ENCODE results near the gene GCK.

DNA sequence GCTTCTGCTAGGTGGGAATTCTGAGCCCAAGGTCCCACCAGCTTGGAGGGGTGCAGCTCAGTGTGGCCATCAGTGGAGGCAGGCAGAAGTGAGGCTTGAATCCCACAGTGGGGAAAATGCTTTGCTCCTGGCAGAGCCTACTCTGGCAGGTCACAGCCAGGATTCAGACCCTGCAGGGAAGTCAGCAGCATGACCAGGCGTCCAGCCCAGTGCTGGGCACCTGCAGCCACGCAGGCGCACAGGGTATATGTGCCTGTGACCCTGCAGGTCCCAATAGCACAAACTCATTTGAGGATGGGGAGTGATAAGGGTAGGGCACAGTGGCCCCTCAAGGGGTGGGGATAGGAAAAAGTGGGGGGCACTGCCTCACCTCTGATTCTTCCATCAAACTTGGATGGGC lies 93.5 kb downstream of the GCK start:
- TF ChIP-seq, protein P1, sequence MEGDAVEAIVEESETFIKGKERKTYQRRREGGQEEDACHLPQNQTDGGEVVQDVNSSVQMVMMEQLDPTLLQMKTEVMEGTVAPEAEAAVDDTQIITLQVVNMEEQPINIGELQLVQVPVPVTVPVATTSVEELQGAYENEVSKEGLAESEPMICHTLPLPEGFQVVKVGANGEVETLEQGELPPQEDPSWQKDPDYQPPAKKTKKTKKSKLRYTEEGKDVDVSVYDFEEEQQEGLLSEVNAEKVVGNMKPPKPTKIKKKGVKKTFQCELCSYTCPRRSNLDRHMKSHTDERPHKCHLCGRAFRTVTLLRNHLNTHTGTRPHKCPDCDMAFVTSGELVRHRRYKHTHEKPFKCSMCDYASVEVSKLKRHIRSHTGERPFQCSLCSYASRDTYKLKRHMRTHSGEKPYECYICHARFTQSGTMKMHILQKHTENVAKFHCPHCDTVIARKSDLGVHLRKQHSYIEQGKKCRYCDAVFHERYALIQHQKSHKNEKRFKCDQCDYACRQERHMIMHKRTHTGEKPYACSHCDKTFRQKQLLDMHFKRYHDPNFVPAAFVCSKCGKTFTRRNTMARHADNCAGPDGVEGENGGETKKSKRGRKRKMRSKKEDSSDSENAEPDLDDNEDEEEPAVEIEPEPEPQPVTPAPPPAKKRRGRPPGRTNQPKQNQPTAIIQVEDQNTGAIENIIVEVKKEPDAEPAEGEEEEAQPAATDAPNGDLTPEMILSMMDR (IDR thresholded peaks at IDR 0.05): no peak
- no peak for TF ChIP-seq POLR2A (IDR thresholded peaks at IDR 0.05)

All from breast epithelium (tissue), 3 donors.